UCSD-AML1 (cell line): Measurements from ENCODE around the gene MIGA1.
"Not testable (repeated sequence)": the region's sequence is repeated elsewhere in the genome, so short reads cannot be mapped to it uniquely, and the experiment has no call there.

Experiments
- DNase-seq: peaks from one replicate; lab custom pipeline; 2025; ENCODE audit not compliant: unreplicated experiment; lab: John Stamatoyannopoulos, UW

MIGA1 gene

DNA sequence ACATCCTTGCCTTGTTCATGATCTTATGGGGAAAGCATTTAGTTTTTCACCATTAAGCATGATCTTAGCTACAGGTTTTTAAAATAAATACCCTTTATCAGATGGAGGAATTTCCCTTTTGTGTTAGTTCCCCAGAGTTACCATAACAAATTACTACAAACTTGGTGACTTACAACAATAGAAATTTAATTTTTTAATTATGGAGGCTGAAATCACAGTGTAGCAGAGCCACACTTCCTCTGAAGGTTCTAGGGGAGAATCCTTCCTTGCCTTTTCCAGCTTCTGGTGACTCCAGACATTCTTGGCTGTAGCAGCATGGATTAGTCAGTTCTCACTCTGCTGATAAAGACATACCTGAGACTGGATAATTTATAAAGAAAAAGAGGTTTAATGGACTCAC lies 18.5 kb downstream of the MIGA1 start:
- no peak for DNase-seq

DNA sequence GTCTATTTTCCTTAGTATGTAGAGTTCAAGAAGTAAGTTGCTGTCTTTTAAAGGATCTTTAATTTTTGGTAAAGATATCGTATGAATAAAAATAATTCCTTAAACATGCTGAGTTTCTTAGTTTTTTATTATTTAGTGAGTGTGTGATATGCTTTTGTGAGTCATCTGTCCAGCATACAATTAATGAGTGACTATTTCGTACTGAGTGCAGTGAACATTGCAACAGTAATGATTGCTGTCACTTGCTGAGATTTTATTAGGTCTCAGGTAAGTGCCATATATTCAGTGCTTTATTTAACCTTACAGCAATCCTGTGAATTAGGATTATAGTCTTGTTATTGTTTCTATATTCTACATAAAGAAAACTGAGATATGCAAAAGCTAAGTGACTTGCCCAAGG lies 22.6 kb downstream of the MIGA1 start:
- DNase-seq, result no peak

DNA sequence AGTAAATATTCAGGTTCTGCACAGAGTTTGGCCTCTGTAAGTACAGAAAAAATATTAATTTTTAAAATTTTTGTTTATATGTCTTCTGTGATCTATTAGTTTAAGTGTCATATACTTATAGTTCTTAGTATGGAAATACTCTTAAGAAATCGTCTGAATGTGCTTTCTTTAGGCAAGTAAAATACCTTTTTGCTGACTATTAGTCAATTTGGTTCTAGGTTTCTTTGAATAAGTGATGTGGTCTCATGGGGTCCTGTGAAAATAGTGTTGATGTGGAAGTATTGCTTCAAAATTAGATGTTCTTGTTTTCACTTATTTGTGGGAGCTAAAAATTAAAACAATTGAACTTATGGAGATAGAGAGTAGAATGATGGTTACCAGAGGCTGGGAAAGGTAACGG lies 23.9 kb downstream of the MIGA1 start:
- DNase-seq, result no peak

DNA sequence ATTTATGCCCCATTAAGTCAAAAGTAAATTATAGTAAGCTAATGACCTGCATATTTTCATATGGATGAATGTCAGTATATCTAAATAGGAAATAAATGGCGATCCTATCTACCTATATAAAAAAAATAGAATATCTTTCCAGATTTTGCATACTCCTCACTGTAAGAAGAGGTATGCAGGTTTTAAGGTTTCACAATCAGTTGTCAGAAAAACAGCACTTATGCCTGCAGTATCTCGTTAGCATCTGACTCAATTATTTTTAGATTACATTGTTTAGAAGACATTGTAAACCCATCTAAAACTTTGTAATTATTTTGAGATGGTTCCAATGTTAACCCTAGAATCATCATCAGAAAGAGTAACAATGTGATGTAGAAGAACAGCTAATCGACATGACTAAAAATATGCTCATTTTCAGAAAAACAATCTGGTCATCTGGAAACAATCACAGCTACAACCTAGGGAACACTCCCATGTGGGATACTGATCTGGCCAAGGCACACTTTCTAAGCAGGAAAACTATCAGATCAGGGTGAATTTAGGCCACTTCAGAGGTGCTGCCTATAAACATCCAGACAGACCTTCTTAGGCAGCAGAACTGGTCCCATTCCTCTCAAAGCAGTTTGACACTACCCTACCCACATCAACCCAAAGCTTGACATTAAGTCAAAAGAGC lies 30.5 kb downstream of the MIGA1 start:
- not testable (repeated sequence) for DNase-seq

DNA sequence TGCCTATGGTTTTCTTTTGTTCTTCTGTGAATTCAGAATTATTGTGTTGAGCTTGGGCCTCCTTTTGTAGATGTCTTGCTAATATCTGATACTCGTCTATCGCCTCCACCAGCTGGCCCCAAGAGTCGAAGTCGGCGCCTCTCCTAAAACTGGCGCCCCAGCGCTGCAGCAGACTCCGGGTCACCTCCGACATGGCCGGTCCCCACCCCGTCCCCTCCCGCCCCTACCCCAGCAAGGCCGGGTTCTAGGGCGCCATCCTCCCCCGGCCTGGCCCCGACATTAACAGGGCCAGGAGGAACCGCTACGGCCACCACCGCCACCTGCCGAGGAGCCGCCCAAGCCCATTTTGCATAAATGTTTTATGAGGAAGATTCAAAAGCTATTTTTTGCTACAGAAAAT lies 32.1 kb downstream of the MIGA1 start:
- DNase-seq, result not testable (repeated sequence)

DNA sequence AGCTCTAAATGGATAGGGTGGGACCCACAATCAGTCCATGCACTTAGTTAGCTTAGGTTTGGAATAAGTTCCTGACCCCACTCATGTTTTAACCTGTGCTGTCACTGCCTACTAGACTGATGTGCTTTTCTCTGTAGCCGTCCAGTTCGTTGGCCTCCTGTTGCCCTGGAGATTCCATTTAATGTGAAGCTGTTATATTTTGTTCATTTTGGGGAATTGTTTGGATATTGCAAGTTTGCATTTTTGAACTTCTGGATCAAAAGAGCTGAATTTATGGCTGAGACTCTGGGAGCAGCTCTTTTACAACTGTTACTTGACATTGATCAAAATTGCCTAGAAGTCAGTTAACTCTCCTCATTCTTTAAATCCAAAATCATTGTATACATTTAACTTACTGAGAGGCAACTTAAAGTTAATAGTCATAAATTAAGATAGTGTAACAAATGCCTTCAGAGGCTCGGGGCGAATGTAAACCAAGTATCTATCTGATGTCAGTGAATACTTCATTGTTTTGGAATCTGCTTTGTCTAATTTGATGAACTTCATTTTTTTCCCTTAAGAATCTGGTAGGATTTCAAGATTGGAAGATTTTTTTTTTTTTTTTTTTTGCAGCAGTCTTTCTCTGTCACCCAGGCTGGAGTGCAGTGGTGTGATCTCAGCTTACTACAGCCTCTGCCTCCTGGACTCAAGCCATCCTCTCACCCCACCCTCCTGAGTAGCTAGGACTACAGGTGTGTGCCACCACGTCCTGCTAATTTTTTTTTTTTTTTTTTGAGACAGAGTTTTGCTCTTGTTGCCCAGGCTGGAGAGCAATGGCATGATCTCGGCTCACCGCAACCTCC lies 38.1 kb downstream of the MIGA1 start:
- DNase-seq, result no peak

DNA sequence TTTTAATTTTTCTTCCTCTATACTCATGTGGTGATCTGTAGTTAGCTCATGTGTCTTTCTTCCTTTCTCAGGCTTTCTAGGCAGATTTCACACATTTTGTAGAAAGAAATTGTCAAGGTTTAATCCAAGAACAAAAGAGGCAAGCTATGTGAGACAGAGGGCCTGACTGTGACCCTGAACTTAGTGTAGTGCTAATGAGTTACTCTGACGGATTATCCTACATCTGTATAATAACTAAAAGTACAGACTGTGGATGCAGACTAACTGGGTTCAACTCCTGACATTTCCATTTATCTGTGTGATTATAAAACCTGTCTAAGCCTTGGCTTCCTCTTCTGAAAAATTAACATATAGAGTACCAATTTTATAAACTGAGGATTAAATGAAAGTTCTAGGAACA lies 40.7 kb downstream of the MIGA1 start:
- DNase-seq, result no peak

DNA sequence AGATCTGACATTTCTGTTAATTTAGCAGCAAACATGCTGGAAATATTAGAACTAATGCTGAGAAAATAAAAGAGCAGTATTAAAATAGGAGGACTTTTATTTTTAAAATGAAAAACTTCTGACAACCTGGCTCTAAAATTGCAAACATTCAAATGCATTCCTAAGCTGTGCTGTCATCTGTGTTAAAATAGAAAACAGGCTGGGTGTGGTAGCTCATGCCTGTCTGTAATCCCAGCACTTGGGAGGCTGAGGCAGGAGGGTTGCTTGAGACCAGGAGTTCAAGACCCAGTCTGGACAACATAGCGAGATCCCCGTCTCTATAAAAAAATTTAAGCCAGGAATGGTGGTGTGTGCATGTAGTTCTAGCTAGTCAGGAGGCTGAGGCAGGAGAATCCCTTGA lies 44.6 kb downstream of the MIGA1 start:
- no peak for DNase-seq

DNA sequence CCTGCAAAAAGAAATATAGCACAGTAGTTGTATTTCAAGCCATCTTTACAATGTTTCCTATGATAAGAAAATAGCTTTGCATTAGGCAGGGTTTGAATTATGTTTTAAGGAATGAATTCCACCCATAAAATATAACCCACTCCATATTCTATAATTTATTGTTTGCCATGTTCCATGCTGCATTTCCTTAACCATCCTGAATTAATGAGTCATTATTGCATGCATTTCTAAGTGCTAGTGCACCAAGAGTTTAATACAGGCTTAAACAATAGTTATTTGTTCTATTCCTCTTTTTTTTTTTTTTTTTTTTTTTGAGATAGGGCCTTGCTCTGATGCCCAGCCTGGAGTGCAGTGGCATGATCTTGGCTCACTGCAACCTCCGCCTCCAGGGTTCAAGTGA lies 45.2 kb downstream of the MIGA1 start:
- DNase-seq, result no peak

DNA sequence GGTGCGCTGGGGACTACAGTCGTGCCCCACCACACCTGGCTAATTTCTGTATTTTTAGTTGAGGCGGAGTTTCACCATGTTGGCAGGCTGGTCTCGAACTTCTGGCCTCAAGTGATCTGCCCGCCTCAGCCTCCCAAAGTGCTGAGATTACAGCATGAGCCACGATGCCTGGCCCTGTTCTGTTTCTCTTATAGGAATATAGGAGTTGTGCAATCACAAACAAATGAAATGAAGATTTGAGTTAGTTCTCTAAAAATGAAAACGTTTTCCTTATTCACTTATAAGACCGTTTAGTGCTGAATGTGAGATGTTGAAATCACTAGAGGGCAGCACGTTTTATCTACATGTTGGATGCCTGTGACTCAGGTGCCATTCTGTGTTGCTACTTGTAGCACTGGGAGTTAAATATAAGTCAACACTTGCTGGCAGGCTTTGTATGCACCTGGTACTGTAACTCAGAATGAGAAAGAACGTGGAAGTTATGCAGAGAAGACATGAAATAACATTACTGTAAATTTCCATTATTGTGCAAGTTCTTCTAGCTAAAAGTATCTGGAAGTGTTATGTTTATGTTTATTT lies 45.8 kb downstream of the MIGA1 start:
- DNase-seq, result no peak

DNA sequence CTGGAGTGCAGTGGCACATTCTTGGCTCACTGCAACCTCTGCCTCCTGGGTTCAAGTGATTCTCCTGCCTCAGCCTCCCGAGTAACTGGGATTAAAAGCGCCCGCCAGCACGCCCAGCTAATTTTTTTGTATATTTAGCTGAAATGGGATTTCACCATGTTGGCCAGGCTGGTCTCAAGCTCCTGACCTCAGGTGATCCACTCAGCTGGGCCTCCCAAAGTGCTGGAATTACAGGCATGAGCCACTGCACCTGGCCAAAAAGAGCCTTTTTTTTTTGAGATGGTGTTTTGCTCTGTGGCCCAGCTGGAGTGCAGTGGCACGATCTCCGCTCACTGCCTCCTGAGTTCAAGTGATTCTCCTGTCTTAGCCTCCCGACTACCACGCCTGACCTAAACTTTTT lies 47.4 kb downstream of the MIGA1 start:
- DNase-seq, result not testable (repeated sequence)

DNA sequence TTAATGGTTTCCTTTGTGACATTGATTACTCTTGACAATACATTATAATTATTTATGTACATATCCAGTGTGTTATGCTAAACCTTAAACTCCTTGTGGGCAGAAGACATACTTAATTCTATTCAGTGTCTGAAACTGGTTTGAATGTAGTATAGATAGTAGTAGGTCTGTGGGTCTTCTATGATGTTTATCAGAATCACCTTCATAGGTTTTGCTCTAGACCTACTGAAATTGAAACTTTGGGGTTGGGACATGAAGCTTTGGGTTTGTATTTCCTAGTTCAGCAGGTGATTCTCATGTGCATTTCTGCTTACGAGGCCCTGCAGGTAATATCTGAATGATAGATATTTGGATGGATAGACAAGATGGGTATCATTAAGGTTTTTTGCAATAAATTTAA lies 48.6 kb downstream of the MIGA1 start:
- no peak for DNase-seq

DNA sequence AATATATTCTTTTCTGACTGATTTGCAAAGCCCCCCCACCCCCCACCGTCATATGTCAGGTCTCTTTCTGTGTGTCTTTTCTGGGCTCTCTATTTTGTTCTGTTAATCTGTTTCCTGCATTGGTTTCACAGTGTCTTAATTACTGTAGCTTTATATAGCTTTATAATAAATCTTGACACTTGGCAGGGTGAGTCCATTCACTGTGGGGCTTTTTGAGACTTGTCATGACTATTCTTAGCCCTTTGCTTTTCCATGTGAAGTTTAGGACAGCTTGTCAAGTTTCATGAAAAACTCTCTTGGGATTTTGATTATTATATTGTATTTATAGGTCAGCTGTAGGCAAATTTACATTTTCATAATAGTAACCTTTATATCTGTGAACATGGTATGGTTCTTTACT lies 50.4 kb downstream of the MIGA1 start:
- DNase-seq, result no peak

DNA sequence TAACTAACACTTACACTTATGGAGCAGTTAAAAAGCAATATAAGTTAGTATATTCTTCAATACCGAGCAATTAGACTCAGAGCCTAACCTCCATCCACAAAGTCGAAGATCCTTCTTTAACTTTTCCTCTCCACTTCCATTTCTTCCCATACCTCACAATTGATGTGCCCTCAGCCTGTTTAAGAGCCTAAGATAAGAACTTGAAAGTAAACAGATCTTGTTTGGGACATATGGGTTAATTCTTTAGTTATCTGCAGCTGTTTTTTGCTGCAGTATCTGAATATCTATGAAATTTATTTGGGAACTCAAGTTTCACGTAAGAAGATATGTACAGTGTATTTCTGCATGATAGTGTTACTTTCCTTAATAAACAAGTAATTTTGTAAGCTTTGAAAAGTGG lies 51.5 kb downstream of the MIGA1 start:
- DNase-seq, result no peak

DNA sequence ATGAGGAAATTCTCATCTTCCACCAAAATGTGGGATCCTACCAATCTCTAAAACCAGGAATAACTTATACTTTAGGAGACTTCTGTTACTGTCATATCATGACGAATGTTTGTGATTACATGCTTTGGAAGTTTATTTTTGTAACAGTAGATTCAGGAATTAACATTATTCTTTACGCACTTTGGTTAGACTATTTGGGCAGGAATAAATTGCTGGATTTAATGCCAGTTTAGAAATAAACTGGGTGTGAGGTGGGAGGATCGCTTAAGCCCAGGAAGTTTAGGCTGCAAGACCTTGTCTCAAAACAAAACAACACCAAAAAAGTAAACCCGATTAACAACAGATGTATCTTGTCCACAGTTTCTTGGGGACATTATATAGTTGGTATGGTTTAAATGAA lies 52.1 kb downstream of the MIGA1 start:
- DNase-seq, result no peak

DNA sequence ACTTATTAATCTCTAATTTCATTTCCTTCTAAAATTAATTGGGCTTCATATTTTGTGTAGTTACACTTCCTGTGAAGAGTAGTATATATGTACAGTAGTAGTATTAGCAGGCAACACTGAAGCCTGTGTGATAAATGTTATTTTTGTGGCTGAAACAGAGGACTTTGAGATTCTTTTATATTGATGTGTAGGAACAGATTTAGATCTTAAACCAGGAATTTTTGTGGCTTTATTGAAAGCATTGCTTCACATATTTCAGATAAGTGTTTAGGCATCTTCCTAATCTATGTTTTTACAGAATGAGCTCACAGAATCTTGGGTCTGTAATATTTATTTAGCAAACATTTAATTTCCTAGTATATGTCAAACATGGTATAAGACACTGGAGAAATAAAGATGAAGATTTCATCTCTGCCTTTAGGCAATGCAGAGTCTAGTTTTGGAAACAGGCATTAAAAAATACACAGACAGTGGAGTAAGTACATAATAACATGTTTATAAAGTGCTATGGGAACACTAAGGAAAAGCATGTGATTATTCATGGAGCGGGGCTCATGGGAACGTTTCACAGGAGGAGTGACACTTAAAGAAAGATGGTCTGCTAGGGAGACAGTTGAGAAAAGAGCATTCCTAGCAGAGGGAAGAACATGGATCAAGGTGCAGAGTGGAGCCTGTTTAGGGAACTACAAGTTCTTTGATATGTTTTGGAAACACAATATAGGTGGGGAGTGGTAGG lies 52.7 kb downstream of the MIGA1 start:
- DNase-seq, result no peak

DNA sequence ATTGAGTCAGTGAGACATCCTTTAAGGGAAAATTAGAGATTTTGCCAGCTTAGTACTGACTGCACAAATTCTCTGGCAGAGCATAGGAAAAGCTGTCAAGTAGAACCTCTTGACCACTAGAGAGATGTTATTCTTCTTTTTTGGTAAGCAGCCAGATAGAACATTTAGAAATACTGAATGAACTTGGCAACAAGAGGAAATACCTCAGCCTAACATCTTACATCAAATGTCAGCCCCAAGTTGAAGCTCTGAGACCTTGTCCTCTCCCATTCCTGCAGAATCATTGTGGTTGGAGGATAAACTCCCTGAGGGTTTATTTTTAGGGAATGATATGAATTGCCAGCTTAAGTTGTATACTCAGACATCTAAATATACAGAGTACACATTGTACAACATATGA lies 53.5 kb downstream of the MIGA1 start:
- no peak for DNase-seq

DNA sequence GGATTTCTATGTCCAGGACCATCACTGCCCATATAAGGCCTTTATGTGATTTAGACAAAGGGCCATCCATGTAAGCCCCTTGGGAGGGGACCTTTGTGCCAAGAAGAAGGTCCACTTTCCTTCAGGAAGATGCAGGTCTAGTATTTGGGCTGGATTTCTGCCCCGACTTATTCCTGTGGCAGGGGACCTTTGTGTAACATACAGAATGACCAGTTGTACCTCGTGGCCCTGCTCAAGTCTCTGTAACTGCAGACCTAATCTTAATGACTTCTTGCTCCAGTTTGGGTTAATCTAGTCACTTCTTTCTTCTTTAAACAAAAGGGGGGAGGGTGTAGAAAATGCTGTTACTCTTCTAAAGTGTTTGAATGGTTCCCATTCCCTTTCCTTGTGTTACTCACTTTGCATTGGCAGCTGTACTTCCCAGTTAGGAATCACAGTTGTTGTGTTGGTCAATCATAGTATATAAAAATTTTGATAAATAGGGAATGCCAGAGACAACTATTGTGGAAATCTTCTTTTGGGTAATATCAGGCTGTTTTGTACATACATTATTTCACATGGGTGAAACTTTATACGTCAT lies 54.2 kb downstream of the MIGA1 start:
- no peak for DNase-seq

DNA sequence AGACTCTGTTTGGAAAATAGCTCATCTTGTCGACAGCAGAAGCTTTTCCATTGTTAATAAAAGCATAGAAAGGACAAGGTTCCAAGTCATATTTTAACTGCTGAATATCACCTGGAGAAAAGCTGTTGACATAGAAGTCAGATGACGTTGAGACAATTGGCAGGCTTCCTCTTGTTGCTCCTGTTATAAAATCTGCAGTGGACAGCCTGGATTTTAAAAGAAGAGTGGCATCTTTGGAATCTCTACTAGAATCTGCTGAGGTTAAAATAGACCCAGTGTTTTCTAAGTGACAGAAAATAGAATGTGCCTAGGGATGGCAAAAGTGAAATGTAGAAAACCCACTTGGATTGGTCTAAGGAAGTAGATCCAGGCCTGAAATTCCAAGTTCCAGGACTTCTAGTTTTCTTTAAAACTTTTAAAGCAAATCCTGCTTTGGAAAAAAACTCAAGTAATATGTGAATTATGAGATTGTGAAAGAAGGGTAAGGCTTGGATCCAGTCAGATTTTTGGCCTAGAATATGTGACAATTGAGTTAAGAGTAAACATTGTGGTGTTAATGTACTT lies 55.4 kb downstream of the MIGA1 start:
- no peak for DNase-seq

DNA sequence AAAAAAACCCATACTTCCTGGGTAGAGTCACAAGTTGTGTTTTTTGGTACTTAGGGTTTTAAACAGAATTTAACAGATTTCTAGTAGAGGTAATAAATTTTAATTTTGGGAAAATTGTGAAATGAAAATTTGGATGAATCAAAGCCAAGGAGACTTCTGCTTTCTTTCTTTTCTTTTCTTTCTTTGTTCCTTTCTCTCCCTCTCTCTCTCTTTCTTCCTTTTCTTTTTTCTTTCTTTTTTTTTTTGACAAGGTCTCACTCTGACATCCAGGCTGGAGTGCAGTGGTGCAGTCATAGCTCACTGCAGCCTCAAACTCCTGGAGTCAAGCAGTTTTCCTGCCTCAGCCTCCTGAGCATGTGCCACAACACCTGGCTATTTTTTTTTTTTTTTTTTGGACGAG lies 62.1 kb downstream of the MIGA1 start:
- no peak for DNase-seq

DNA sequence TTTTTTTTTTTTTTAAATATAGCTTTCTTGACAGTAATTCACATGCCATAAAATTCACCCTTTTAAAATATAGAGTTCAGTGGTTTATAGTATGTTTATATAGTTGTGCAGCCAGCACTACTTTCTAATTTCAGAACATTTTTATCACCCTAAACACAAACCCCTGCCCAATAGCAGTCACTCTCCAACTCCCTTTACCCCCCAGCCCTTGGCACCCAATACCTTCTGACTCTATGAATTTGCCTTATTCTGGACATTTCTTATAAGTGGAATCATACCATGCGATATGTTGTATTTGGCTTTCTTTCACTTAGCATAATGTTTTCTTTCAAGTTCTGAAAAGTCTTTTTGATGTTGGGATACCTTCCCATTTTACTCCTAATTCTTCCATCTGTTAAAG lies 66.5 kb downstream of the MIGA1 start:
- DNase-seq, result no peak
